Omental fat pad (tissue), 4 donors: ENCODE measurements around the gene MEGF10. TPM values are rescaled to one million over a fixed set of nuclear protein-coding genes. Genes with fewer than 3 reads are reported as not detected.

Experiments
- ATAC-seq: fragments of 150-250 bp; one replicate; pipeline ENCODE4 v1.9.1; 2016; ENCODE audit warnings: mild to moderate bottlenecking, moderate library complexity; ENCODE audit not compliant: low FRiP score
- DNase-seq: peaks from one replicate; pipeline ENCODE4 v3.0.0-alpha.2; 2019; ENCODE audit warnings: low spot score
- CTCF ChIP-seq, 3 donors: fragments of 450-650 bp; IDR thresholded peaks; one replicate each; pipeline ENCODE4 v1.5.1; 2016 to 2017; ENCODE audit warnings: antibody characterized with exemption in 3 of 3, mild to moderate bottlenecking in 3 of 3, moderate library complexity in 2 of 3
- total RNA-seq, 4 donors: library from RNA; depleted of rRNA; stranded (reverse); fragments of >200 nt; gene quantifications; one replicate each; pipeline ENCODE4 v1.1.0, GENCODE V29; 2016

The MEGF10 gene
- total RNA-seq, 4 donors from 2014 or later = 0.13 to 0.74 (median 0.42) TPM

DNA sequence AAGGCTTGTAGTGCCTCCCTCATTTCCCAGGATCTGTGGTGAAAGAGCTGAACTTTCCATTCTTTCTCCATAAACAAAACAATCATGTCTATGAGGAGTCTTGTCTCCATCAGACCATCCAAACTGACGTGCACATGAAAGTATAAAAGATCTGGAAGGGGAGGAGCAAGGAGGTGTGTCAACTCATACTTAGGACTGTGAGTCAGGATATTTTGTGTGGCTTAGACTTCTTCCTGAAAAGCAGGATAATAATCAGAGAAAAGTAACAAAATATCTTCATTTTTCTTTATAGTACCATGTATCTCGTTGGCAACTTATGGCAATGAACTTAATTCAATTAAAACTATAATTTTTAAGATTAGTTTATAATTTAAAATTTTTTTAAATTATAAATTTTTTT lies 130.9 kb downstream of the MEGF10 start:
- ATAC-seq (no peak), DNase-seq (no peak)
- TF ChIP-seq CTCF (IDR thresholded peaks at IDR 0.05) = no peak

DNA sequence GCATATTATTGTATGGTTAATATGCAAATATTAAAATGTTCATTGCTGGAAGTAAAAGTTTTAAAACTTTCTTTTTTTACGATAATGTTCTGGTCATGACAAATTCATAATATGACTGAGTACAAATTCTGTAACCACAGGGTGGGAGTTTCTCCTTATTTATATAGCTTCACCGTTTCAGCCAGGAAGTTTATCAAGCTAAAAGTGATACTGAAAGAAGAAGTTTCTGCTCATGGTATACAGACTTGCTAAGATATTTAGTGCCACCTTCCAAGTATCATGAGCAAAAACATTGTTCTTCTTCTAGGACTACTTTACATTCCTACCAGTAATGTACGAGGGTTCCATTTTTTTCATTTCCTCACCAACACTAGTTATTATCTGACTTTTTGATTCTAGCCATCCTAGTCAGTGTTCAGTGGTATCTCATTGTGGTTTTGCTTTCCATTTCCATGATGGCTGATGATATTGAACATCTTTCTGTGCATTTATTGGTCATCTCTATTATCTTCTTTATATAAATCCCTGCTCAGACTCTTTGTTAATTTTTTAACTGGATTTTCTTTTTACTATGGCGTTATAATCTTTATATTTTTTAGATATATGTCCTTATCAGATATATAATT lies 132.7 kb downstream of the MEGF10 start:
- TF ChIP-seq CTCF (IDR thresholded peaks at IDR 0.05) = no peak
- no peak for DNase-seq
- no peak for ATAC-seq

GRCh38 chr5:127425037-127425436 lies 134.4 kb downstream of the MEGF10 start:
- no peak for TF ChIP-seq CTCF (IDR thresholded peaks at IDR 0.05)
- ATAC-seq (no peak), DNase-seq (no peak)

DNA sequence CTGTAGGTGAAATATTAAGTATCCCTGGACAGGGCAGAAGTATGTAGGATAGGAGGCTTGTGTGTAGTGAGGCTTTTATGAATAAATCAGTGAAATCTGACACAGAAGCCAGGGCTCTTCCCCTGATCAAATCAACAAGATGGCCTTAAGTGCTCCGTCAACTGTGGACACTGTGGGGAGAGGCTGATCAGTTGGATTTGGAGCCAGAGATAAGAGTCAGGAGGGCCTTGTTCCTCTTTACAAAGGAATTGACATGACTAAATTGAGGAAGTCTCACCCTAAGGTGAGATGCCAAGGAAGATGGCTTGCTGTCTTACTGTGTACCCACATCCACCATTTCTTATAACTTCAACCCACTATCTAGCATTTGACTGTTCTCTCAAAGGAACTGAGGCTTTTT lies 135.3 kb downstream of the MEGF10 start:
- no peak for TF ChIP-seq CTCF (IDR thresholded peaks at IDR 0.05)
- ATAC-seq (no peak), DNase-seq (no peak)

GRCh38 chr5:127426661-127427060 lies 136.1 kb downstream of the MEGF10 start:
- DNase-seq (no peak), ATAC-seq (no peak)
- TF ChIP-seq CTCF (IDR thresholded peaks at IDR 0.05) = no peak

- TF ChIP-seq CTCF (IDR thresholded peaks at IDR 0.05) = no peak
- DNase-seq (no peak), ATAC-seq (no peak)
Measured at GRCh38 chr5:127428276-127428675, 137.7 kb downstream of the MEGF10 start.

- ATAC-seq (no peak), DNase-seq (no peak)
- no peak for TF ChIP-seq CTCF (IDR thresholded peaks at IDR 0.05)
Measured at GRCh38 chr5:127428748-127429147, 138.2 kb downstream of the MEGF10 start.
